K562 (cell line): Measurements from ENCODE around the gene MED13L. TPM values are rescaled to one million over a fixed set of nuclear protein-coding genes. Genes with fewer than 3 reads are reported as not detected.
A peak's percentile ranks its signal among the peaks of the same experiment; 100 is the strongest.

ENCODE experiments used
- CC2D1A ChIP-seq: fragments of 450-650 bp; IDR thresholded peaks from 2 replicates; pipeline ENCODE4 v1.6.1; 2017; ENCODE audit warnings: mild to moderate bottlenecking
- CTCF ChIP-seq, 3 experiments: IDR thresholded peaks in 2 of 3; conservative IDR thresholded peaks in 1 of 3; 2 replicates each; pipeline ENCODE4 v1.5.1; 2011 to 2012; ENCODE audit warnings: low read length in 3 of 3, mild to moderate bottlenecking in 3 of 3, control low read depth in 2 of 3, improper control_type of control experiment in 1 of 3, inconsistent platforms in 1 of 3, low read depth in 1 of 3, mixed read lengths in 1 of 3, moderate library complexity in 1 of 3; ENCODE audit not compliant: insufficient read depth in 2 of 3
- DDX20 ChIP-seq: fragments of 450-650 bp; IDR thresholded peaks from 2 replicates; pipeline ENCODE4 v1.6.1; 2016; ENCODE audit warnings: missing genetic modification characterization, low read depth, mild to moderate bottlenecking, missing compliant biosample characterization, moderate library complexity
- FOXA3 ChIP-seq, 2 experiments: fragments of 450-650 bp in 1 of 2; sonication (generic) in 1 of 2; formaldehyde crosslinking; IDR thresholded peaks in 1 of 2; conservative IDR thresholded peaks in 1 of 2; 2 replicates each; pipeline versions ENCODE4 v1.4.0 to v1.8.0; 2020 to 2022; ENCODE audit warnings: mild to moderate bottlenecking in 2 of 2, missing genetic modification reagents in 1 of 2
- FOXK2 ChIP-seq, 2 experiments: fragments of 450-650 bp; IDR thresholded peaks in 1 of 2; conservative IDR thresholded peaks in 1 of 2; 2 replicates each; pipeline ENCODE4 v1.6.1; 2016; ENCODE audit warnings: low read depth in 2 of 2, mild to moderate bottlenecking in 1 of 2
- JUND ChIP-seq, 2 experiments: IDR thresholded peaks; 2 replicates in 1 of 2; 3 replicates in 1 of 2; pipeline ENCODE4 v1.6.1; 2011; ENCODE audit warnings: borderline replicate concordance in 2 of 2, low read depth in 2 of 2, low read length in 2 of 2, improper control_type of control experiment in 1 of 2, missing biosample characterization in 1 of 2, missing genetic modification characterization in 1 of 2, missing genetic modification reagents in 1 of 2
- MAFG ChIP-seq: fragments of 450-650 bp; conservative IDR thresholded peaks from 2 replicates; pipeline ENCODE4 v1.6.1; 2016; ENCODE audit warnings: missing genetic modification characterization, missing compliant biosample characterization
- MLLT1 ChIP-seq, 2 experiments: fragments of 450-650 bp; IDR thresholded peaks; 2 replicates each; pipeline ENCODE4 v1.6.1; 2016
- NFIC ChIP-seq: fragments of 450-650 bp; IDR thresholded peaks from 2 replicates; pipeline ENCODE4 v1.6.1; 2017; ENCODE audit warnings: mild to moderate bottlenecking, inconsistent platforms
- RBBP5 ChIP-seq: fragments of 200-600 bp; sonication (generic); IDR thresholded peaks from 2 replicates; pipeline ENCODE4 v1.6.1; 2012; ENCODE audit warnings: borderline replicate concordance, mild to moderate bottlenecking, low read length, control low read depth, inconsistent platforms; ENCODE audit not compliant: insufficient read depth, poor library complexity, severe bottlenecking
- SMAD4 ChIP-seq: fragments of 250-450 bp; sonication (Bioruptor Pico); conservative IDR thresholded peaks from 2 replicates; pipeline ENCODE4 v1.8.0; 2021; ENCODE audit warnings: inconsistent platforms, mild to moderate bottlenecking, moderate library complexity
- TCF3 ChIP-seq: sonication (generic); formaldehyde crosslinking; IDR thresholded peaks from 2 replicates; pipeline ENCODE4 v1.4.0; 2020; ENCODE audit warnings: mild to moderate bottlenecking, missing genetic modification reagents
- YY1 ChIP-seq, 3 experiments: IDR thresholded peaks; 2 replicates each; pipeline ENCODE4 v1.6.1; 2011; ENCODE audit warnings: low read length in 2 of 3, mild to moderate bottlenecking in 2 of 3, moderate library complexity in 2 of 3, borderline replicate concordance in 1 of 3, control low read depth in 1 of 3, low read depth in 1 of 3; ENCODE audit not compliant: insufficient read depth in 3 of 3, insufficient replicate concordance in 2 of 3, control insufficient read depth in 1 of 3, insufficient read length in 1 of 3; ENCODE audit errors: extremely low read depth in 1 of 3
- ZZZ3 ChIP-seq: fragments of 450-650 bp; IDR thresholded peaks from 2 replicates; pipeline ENCODE4 v1.6.1; 2016; ENCODE audit warnings: antibody characterized with exemption, mild to moderate bottlenecking, moderate library complexity
- polyA plus RNA-seq, 8 experiments: library from polyadenylated mRNA; depleted of rRNA in 4 of 8; stranded (reverse) in 5 of 8; unstranded in 3 of 8; fragments of >200 nt; fragmentation: Nextera tagmentation in 2 of 8; fragmentation: Illumina TruSeq in 1 of 8; extraction: Ambion mirVana in 2 of 8; extraction: Trizol in 1 of 8; gene quantifications; 2 replicates each; pipeline versions ENCODE4 v1.2.1 to v1.2.3, GENCODE V29; 2011 to 2014; ENCODE audit warnings: inconsistent platforms in 1 of 8, missing spikeins in 1 of 8
- total RNA-seq, 7 experiments: library from RNA; depleted of rRNA in 6 of 7; stranded (reverse); fragments of >200 nt in 6 of 7; fragmentation: Illumina TruSeq in 2 of 7; extraction: Trizol in 2 of 7; gene quantifications; 2 replicates each; pipeline versions ENCODE4 v1.2.1 to v1.2.3, GENCODE V29; 2011 to 2021; ENCODE audit warnings: low replicate concordance in 1 of 7

Gene MED13L
- total and polyA plus RNA-seq, 9 of the 15 experiments (the other 6 are each of a cell fraction or from before 2014, with no cell fraction given), result 13.4 to 90.3 (median 36.9) TPM

GRCh38 chr12:116236148-116236731 lies 41.3 kb downstream of the MED13L start (continued):
- TF ChIP-seq FOXA3 (CRISPR knock-in tag; conservative IDR thresholded peaks at IDR 0.05 in 1 of 2, IDR thresholded peaks at IDR 0.05 in 1 of 2) (peak in 1 of 2 experiments; percentile 85; a peak in 2 of 4 replicates), RBBP5 (no peak), DDX20 (tag) (no peak), TCF3 (CRISPR knock-in tag) (peak; percentile 42), CC2D1A (peak; percentile 32; the same call in 1 of the 2 replicates), ZZZ3 (no peak), CTCF (IDR thresholded peaks at IDR 0.05 in 2 of 3, conservative IDR thresholded peaks at IDR 0.05 in 1 of 3; ENCODE audit: insufficient read depth in 2 of 3, low read depth in 1 of 3, low read length in 3 of 3) (peak; percentile 63 to 81 (median 64)), YY1 (IDR thresholded peaks at IDR 0.05; ENCODE audit: borderline replicate concordance in 1 of 3, control insufficient read depth in 1 of 3, extremely low read depth in 1 of 3, insufficient read depth in 3 of 3, insufficient read length in 1 of 3, insufficient replicate concordance in 2 of 3, low read depth in 1 of 3, low read length in 2 of 3) (peak in 2 of 3 experiments; percentile 54 to 93), SMAD4 (CRISPR knock-in tag) (0 out of 2 replicates have a peak, but pooled peaks have one; percentile 38), NFIC (0 out of 2 replicates have a peak, but pooled peaks have one; percentile 12), MLLT1 (IDR thresholded peaks at IDR 0.05) (peak in 1 of 2 experiments; percentile 41; a peak in 1 of 4 replicates), FOXK2 (conservative IDR thresholded peaks at IDR 0.05 in 1 of 2, IDR thresholded peaks at IDR 0.05 in 1 of 2; ENCODE audit: low read depth in 2 of 2) (peak; percentile 51 to 66; a peak in 3 of 4 replicates), JUND (IDR thresholded peaks at IDR 0.05; ENCODE audit: borderline replicate concordance, low read depth, low read length) (0 out of 2 replicates have a peak, but pooled peaks have one; percentile 7), JUND (tag; IDR thresholded peaks at IDR 0.05; ENCODE audit: borderline replicate concordance, low read depth, low read length) (no peak; the same call in 2 of the 3 replicates), MAFG (tag) (no peak)
